ENCODE results near the gene ASPG. TPM values are rescaled to one million over a fixed set of nuclear protein-coding genes. Genes with fewer than 3 reads are reported as not detected.

ASPG gene
- total RNA-seq, 1 donor, result not detected

- peak; percentile 4 for DNase-seq (ENCODE audit: low read depth)
- TF ChIP-seq CTCF (IDR thresholded peaks at IDR 0.05; ENCODE audit: insufficient read depth, low read length), result peak; percentile 35
Observed at GRCh38 chr14:104130974-104131651, 45.6 kb downstream of the ASPG start.

GRCh38 chr14:104131968-104132732, 46.6 kb downstream of the ASPG start:
- no peak for DNase-seq (ENCODE audit: low read depth)
- H3K4me3 ChIP-seq (ENCODE audit: low read depth, low read length), result no peak overlapping the region
- no peak for TF ChIP-seq CTCF (IDR thresholded peaks at IDR 0.05; ENCODE audit: insufficient read depth, low read length)

More at GRCh38 chr14:104130974-104131651, 45.6 kb downstream of the ASPG start:
- no peak overlapping the region for H3K4me3 ChIP-seq (ENCODE audit: low read depth, low read length)

- no peak for TF ChIP-seq CTCF (IDR thresholded peaks at IDR 0.05; ENCODE audit: insufficient read depth, low read length)
- H3K4me3 ChIP-seq (ENCODE audit: low read depth, low read length), result no peak overlapping the region
- no peak for DNase-seq (ENCODE audit: low read depth)
Observed at GRCh38 chr14:104132981-104133380, 47.5 kb downstream of the ASPG start.

GRCh38 chr14:104133496-104133895, 48.0 kb downstream of the ASPG start:
- DNase-seq (ENCODE audit: low read depth), result no peak
- H3K4me3 ChIP-seq (ENCODE audit: low read depth, low read length), result no peak overlapping the region
- no peak for TF ChIP-seq CTCF (IDR thresholded peaks at IDR 0.05; ENCODE audit: insufficient read depth, low read length)

- no peak for TF ChIP-seq CTCF (IDR thresholded peaks at IDR 0.05; ENCODE audit: insufficient read depth, low read length)
- no peak for DNase-seq (ENCODE audit: low read depth)
Observed at GRCh38 chr14:104134061-104134965, 48.8 kb downstream of the ASPG start.

GRCh38 chr14:104135121-104135903, 49.8 kb downstream of the ASPG start:
- DNase-seq (ENCODE audit: low read depth), result no peak
- no peak for TF ChIP-seq CTCF (IDR thresholded peaks at IDR 0.05; ENCODE audit: insufficient read depth, low read length)
- H3K4me3 ChIP-seq (ENCODE audit: low read depth, low read length), result no peak overlapping the region

More at GRCh38 chr14:104134061-104134965, 48.8 kb downstream of the ASPG start:
- H3K4me3 ChIP-seq (ENCODE audit: low read depth, low read length), result no peak overlapping the region
